ENCODE measurements around the gene CSF1R.

GRCh38 chr5:150116667-150117400, 30.5 kb upstream of the CSF1R start:
- TF ChIP-seq CTCF (IDR thresholded peaks at IDR 0.05; ENCODE audit: low read depth, low read length) (no peak), EZH2phosphoT487 (IDR thresholded peaks at IDR 0.05; ENCODE audit: low read depth) (no peak)
